SU-DHL-6 (cell line): ENCODE measurements around the gene SLC1A5.

Experiments used
- H2AFZ ChIP-seq: fragments of 200-600 bp; sonication (generic); 2 replicates; pipeline ENCODE4 v1.6.1; 2014; ENCODE audit warnings: low read depth, mild to moderate bottlenecking, moderate library complexity, mixed read lengths, antibody characterized with exemption, low read length; ENCODE audit not compliant: severe bottlenecking
- H3F3A ChIP-seq: fragments of 200-600 bp; shearing (Covaris generic); 2 replicates; pipeline ENCODE4 v1.6.0; 2016; ENCODE audit warnings: antibody characterized with exemption, mild to moderate bottlenecking; ENCODE audit not compliant: insufficient read depth
- H3K27ac ChIP-seq: fragments of 200-600 bp; sonication (generic); 2 replicates; pipeline ENCODE4 v1.5.1; 2016; ENCODE audit warnings: low read depth, mild to moderate bottlenecking, low read length, moderate library complexity, mixed read lengths
- H3K27me3 ChIP-seq: fragments of 200-600 bp; sonication (generic), shearing (Covaris generic); 2 replicates; pipeline ENCODE4 v1.6.0; 2014; ENCODE audit warnings: mild to moderate bottlenecking, low read length
- H3K36me3 ChIP-seq: fragments of 200-600 bp; sonication (generic); 2 replicates; pipeline ENCODE4 v1.6.1; 2014; ENCODE audit warnings: mild to moderate bottlenecking, low read length, mixed read lengths
- H3K4me2 ChIP-seq: fragments of 300-600, 200-600 bp; shearing (Covaris generic), sonication (generic); 2 replicates; pipeline ENCODE4 v1.6.0; 2014; ENCODE audit warnings: low read length, low read depth, mild to moderate bottlenecking; ENCODE audit not compliant: poor library complexity, severe bottlenecking
- H3K4me3 ChIP-seq: fragments of 200-600 bp; sonication (generic); 2 replicates; pipeline ENCODE4 v1.5.1; 2014; ENCODE audit warnings: antibody characterized with exemption, low read length, mild to moderate bottlenecking, mixed read lengths; ENCODE audit not compliant: insufficient read depth, poor library complexity, severe bottlenecking
- H3K79me2 ChIP-seq: fragments of 200-600 bp; sonication (generic); 2 replicates; pipeline ENCODE4 v1.6.1; 2014; ENCODE audit warnings: mild to moderate bottlenecking, low read length, moderate library complexity; ENCODE audit not compliant: insufficient read depth
- H3K9ac ChIP-seq: fragments of 200-600 bp; sonication (generic); 2 replicates; pipeline ENCODE4 v1.7.0; 2014; ENCODE audit warnings: mild to moderate bottlenecking, low read length
- H3K9me2 ChIP-seq: fragments of 200-600 bp; sonication (generic); replicated peaks from 2 replicates; pipeline ENCODE4 v1.6.1; 2014; ENCODE audit warnings: low read length; ENCODE audit not compliant: insufficient read depth
- H3K9me3 ChIP-seq: fragments of 200-600 bp; sonication (generic); 2 replicates; pipeline ENCODE4 v1.6.1; 2014; ENCODE audit warnings: low read length, mixed read lengths; ENCODE audit not compliant: insufficient read depth
- H4K20me1 ChIP-seq: fragments of 200-600 bp; sonication (generic); 2 replicates; pipeline ENCODE4 v1.6.1; 2014; ENCODE audit warnings: low read depth, mild to moderate bottlenecking, antibody characterized with exemption, low read length, moderate library complexity, mixed read lengths
- CTCF ChIP-seq: fragments of 200-600 bp; sonication (generic); IDR thresholded peaks from one replicate; pipeline ENCODE4 v1.5.1; 2017; ENCODE audit warnings: antibody characterized with exemption, mild to moderate bottlenecking, low read length, moderate library complexity; ENCODE audit not compliant: insufficient read depth, poor library complexity, severe bottlenecking
- EZH2phosphoT487 ChIP-seq: fragments of 200-600 bp; sonication (generic), shearing (Covaris generic); conservative IDR thresholded peaks from 2 replicates; pipeline ENCODE4 v1.6.1; 2018; ENCODE audit warnings: mild to moderate bottlenecking, antibody characterized with exemption, low read length, moderate library complexity, mixed read lengths

SLC1A5 gene

GRCh38 chr19:46813839-46814358 lies 25.5 kb upstream of the SLC1A5 start:
- Histone ChIP-seq H3K9me3 (no peaks in the 10 kb centered on the region), H4K20me1 (no peaks in the 10 kb centered on the region), H3K4me2 (no peak overlapping the region), H3K36me3 (no peaks in the 10 kb centered on the region), H3K9me2 (no peaks in the 10 kb centered on the region), H3K27ac (no peak overlapping the region), H3K9ac (no peak overlapping the region), H2AFZ (no peak overlapping the region), H3F3A (no peaks in the 10 kb centered on the region), H3K79me2 (no peaks in the 10 kb centered on the region), H3K27me3 (no peaks in the 10 kb centered on the region), H3K4me3 (no peak overlapping the region)
- TF ChIP-seq EZH2phosphoT487 (no peak), CTCF (no peak)

GRCh38 chr19:46812977-46813838 lies 24.8 kb upstream of the SLC1A5 start:
- H3K9me3 ChIP-seq, result no peaks in the 10 kb centered on the region
- H3K9me2 ChIP-seq, result no peaks in the 10 kb centered on the region
- no peak overlapping the region for H3K4me2 ChIP-seq
- no peak overlapping the region for H3K9ac ChIP-seq
- no peaks in the 10 kb centered on the region for H3K79me2 ChIP-seq
- no peaks in the 10 kb centered on the region for H3F3A ChIP-seq
- no peak overlapping the region for H2AFZ ChIP-seq
- H3K27me3 ChIP-seq, result no peaks in the 10 kb centered on the region
- no peaks in the 10 kb centered on the region for H4K20me1 ChIP-seq
- TF ChIP-seq CTCF, result no peak
- no peak for TF ChIP-seq EZH2phosphoT487
- no peak overlapping the region for H3K4me3 ChIP-seq
- no peak overlapping the region for H3K27ac ChIP-seq
- no peaks in the 10 kb centered on the region for H3K36me3 ChIP-seq

GRCh38 chr19:46809534-46810272 lies 21.3 kb upstream of the SLC1A5 start:
- no peak overlapping the region for H2AFZ ChIP-seq
- H3K36me3 ChIP-seq, result no peaks in the 10 kb centered on the region
- no peak overlapping the region for H3K27ac ChIP-seq
- no peaks in the 10 kb centered on the region for H3K79me2 ChIP-seq
- no peak overlapping the region for H3K4me3 ChIP-seq
- H3F3A ChIP-seq, result no peaks in the 10 kb centered on the region
- H3K9me2 ChIP-seq, result no peaks in the 10 kb centered on the region
- TF ChIP-seq CTCF, result no peak
- TF ChIP-seq EZH2phosphoT487, result no peak
- H3K9me3 ChIP-seq, result no peaks in the 10 kb centered on the region
- no peaks in the 10 kb centered on the region for H3K27me3 ChIP-seq
- H4K20me1 ChIP-seq, result no peaks in the 10 kb centered on the region
- no peak overlapping the region for H3K4me2 ChIP-seq
- no peak overlapping the region for H3K9ac ChIP-seq
